Mesenchymal stem cell (in vitro differentiated cells and primary cell): ENCODE measurements around the gene PSPH.

Experiments used
- DNase-seq: peaks from one replicate; pipeline ENCODE4 v3.0.0-alpha.2; 2013
- H2AFZ ChIP-seq: one replicate; pipeline ENCODE4 v1.6.1; 2013; ENCODE audit warnings: low read depth, mild to moderate bottlenecking, control low read depth, inconsistent platforms, low read length, moderate library complexity
- H2AK5ac ChIP-seq: 2 replicates; pipeline ENCODE4 v1.6.1; 2013; ENCODE audit warnings: low read length, moderate library complexity, mild to moderate bottlenecking, inconsistent platforms; ENCODE audit not compliant: severe bottlenecking
- H2BK120ac ChIP-seq: one replicate; pipeline ENCODE4 v1.6.1; 2013; ENCODE audit warnings: low read depth, mild to moderate bottlenecking, inconsistent platforms, low read length, moderate library complexity
- H2BK12ac ChIP-seq, 2 experiments: one replicate each; pipeline ENCODE4 v1.6.1; 2013; ENCODE audit warnings: inconsistent platforms in 2 of 2, low read length in 2 of 2, mild to moderate bottlenecking in 2 of 2, moderate library complexity in 2 of 2, control low read depth in 1 of 2
- H2BK15ac ChIP-seq: one replicate; pipeline ENCODE4 v1.6.1; 2013; ENCODE audit warnings: mild to moderate bottlenecking, low read depth, inconsistent platforms; ENCODE audit not compliant: poor library complexity, severe bottlenecking
- H2BK5ac ChIP-seq: 2 replicates; pipeline ENCODE4 v1.6.1; 2013; ENCODE audit warnings: low read depth, mild to moderate bottlenecking, low read length, control low read depth, inconsistent platforms; ENCODE audit not compliant: poor library complexity, severe bottlenecking
- H3K14ac ChIP-seq, 2 experiments: one replicate each; pipeline ENCODE4 v1.6.1; 2013; ENCODE audit warnings: inconsistent platforms in 2 of 2, low read length in 2 of 2, control low read depth in 1 of 2, mild to moderate bottlenecking in 1 of 2, moderate library complexity in 1 of 2
- H3K18ac ChIP-seq, 2 experiments: one replicate each; pipeline ENCODE4 v1.6.1; 2013; ENCODE audit warnings: inconsistent platforms in 2 of 2, low read length in 2 of 2, control low read depth in 1 of 2, low read depth in 1 of 2, mild to moderate bottlenecking in 1 of 2
- H3K23ac ChIP-seq, 2 experiments: one replicate each; pipeline ENCODE4 v1.6.1; 2013; ENCODE audit warnings: inconsistent platforms in 2 of 2, low read length in 2 of 2, mild to moderate bottlenecking in 2 of 2, moderate library complexity in 2 of 2, control low read depth in 1 of 2
- H3K27ac ChIP-seq: 2 replicates; pipeline ENCODE4 v1.5.1; 2013; ENCODE audit warnings: mild to moderate bottlenecking, moderate library complexity, low read length, control low read depth, inconsistent platforms; ENCODE audit not compliant: poor library complexity, severe bottlenecking
- H3K27me3 ChIP-seq, 2 experiments: 2 replicates each; pipeline versions ENCODE4 v1.6.1 to v1.7.0; 2013; ENCODE audit warnings: low read length in 2 of 2, mild to moderate bottlenecking in 2 of 2, moderate library complexity in 2 of 2, control low read depth in 1 of 2, inconsistent platforms in 1 of 2; ENCODE audit not compliant: control insufficient read depth in 1 of 2, insufficient read depth in 1 of 2
- H3K36me3 ChIP-seq, 2 experiments: 2 replicates each; pipeline versions ENCODE4 v1.6.1 to v1.7.0; 2013; ENCODE audit warnings: low read length in 2 of 2, control low read depth in 1 of 2, inconsistent platforms in 1 of 2, low read depth in 1 of 2, mild to moderate bottlenecking in 1 of 2; ENCODE audit not compliant: insufficient read depth in 2 of 2, control insufficient read depth in 1 of 2
- H3K4ac ChIP-seq, 2 experiments: one replicate each; pipeline ENCODE4 v1.6.1; 2013; ENCODE audit warnings: inconsistent platforms in 2 of 2, low read length in 2 of 2, mild to moderate bottlenecking in 2 of 2, moderate library complexity in 2 of 2, control low read depth in 1 of 2, low read depth in 1 of 2
- H3K4me1 ChIP-seq: 2 replicates; pipeline ENCODE4 v1.6.1; 2013; ENCODE audit warnings: low read depth, low read length, control low read depth; ENCODE audit not compliant: control insufficient read depth, insufficient read depth
- H3K4me2 ChIP-seq: 2 replicates; pipeline ENCODE4 v1.6.1; 2013; ENCODE audit warnings: low read length, mild to moderate bottlenecking, inconsistent platforms; ENCODE audit not compliant: poor library complexity, severe bottlenecking
- H3K4me3 ChIP-seq, 2 experiments: 2 replicates each; pipeline versions ENCODE4 v1.5.1 to v1.7.0; 2013; ENCODE audit warnings: low read length in 2 of 2, mild to moderate bottlenecking in 2 of 2, control low read depth in 1 of 2, low read depth in 1 of 2; ENCODE audit not compliant: insufficient read depth in 1 of 2
- H3K79me1 ChIP-seq: replicated peaks from 2 replicates; pipeline ENCODE4 v1.6.1; 2013; ENCODE audit warnings: mild to moderate bottlenecking, control low read depth, low read length, inconsistent platforms; ENCODE audit not compliant: poor library complexity, severe bottlenecking
- H3K9ac ChIP-seq: 2 replicates; pipeline ENCODE4 v1.7.0; 2013; ENCODE audit warnings: mild to moderate bottlenecking, low read length, moderate library complexity
- H3K9me3 ChIP-seq: 2 replicates; pipeline ENCODE4 v1.7.0; 2013; ENCODE audit warnings: mild to moderate bottlenecking, low read length; ENCODE audit not compliant: control insufficient read depth
- H4K8ac ChIP-seq: one replicate; pipeline ENCODE4 v1.6.1; 2013; ENCODE audit warnings: inconsistent platforms, mild to moderate bottlenecking, low read length, moderate library complexity
- H4K91ac ChIP-seq: one replicate; pipeline ENCODE4 v1.6.1; 2013; ENCODE audit warnings: mild to moderate bottlenecking, low read length, inconsistent platforms
- WGBS: methylation state at CpG from one replicate; pipeline ENCODE4 v1.1.7; 2013; ENCODE audit warnings: mixed read lengths; 5-methylcytosine and 5-hydroxymethylcytosine counted together

PSPH gene

DNA sequence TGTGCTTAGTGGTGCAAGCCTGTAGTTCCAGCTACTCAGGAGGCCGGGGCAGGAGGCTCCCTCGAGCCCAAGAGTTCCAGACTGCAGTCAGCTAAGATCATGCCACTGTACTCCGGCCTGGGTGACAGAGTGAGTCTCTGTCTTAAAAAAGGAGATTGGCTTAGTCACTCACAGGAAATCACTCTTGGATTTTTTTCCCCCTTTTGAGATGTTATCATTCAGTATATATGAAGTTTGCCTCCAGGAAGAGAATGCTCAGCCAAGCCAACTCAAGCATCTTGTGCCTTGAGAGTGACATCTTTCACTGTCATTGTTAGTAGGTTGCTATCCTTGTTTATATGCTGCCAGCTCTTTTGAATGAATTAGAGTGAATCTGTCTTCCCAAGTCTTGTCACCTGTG is 58.9 kb downstream of the PSPH start:
- no peaks in the 10 kb centered on the region for H3K79me1 ChIP-seq
- no peak overlapping the region for H4K8ac ChIP-seq
- no peaks in the 10 kb centered on the region for H3K9me3 ChIP-seq
- no peak overlapping the region for H3K4ac ChIP-seq
- DNase-seq = no peak
- H2BK15ac ChIP-seq = no peak overlapping the region
- no peaks in the 10 kb centered on the region for H3K27me3 ChIP-seq
- H3K18ac ChIP-seq = no peak overlapping the region
- WGBS = 94% methylated on average over 3 of the region's 3 CpGs
- H2BK120ac ChIP-seq = no peak overlapping the region
- no peak overlapping the region for H3K9ac ChIP-seq
- no peak overlapping the region for H2AK5ac ChIP-seq
- no peak overlapping the region for H3K4me2 ChIP-seq
- no peak overlapping the region for H2AFZ ChIP-seq
- H3K4me3 ChIP-seq = no peak overlapping the region
- no peak overlapping the region for H4K91ac ChIP-seq
- H3K36me3 ChIP-seq = peaks cover 32 to 59% of the 10 kb centered on the region in 2 experiments
- no peak overlapping the region for H3K23ac ChIP-seq
- no peak overlapping the region for H3K27ac ChIP-seq
- H3K14ac ChIP-seq = no peak overlapping the region
- H2BK5ac ChIP-seq = no peak overlapping the region
- H2BK12ac ChIP-seq = no peak overlapping the region
- no peaks in the 10 kb centered on the region for H3K4me1 ChIP-seq

DNA sequence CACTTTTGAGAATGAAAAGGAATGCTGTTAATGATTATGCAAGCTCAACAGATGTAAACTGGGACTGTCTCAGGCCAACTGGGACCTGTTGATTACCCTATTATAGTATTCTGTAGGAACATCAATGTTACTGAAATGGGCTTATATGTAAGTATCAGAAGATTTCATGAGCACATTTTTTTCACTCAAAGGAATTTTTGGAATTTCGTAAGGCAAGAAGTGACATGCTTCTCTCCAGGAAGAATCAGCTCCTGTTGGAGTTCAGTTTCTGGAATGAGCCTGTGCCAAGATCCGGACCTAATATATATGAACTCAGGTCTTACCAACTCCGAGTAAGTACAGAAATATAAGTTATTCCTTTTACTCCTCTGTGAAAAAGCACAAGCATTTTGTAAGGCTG is 67.7 kb downstream of the PSPH start:
- Histone ChIP-seq H3K9me3 (no peaks in the 10 kb centered on the region), H3K23ac (no peak overlapping the region), H3K79me1 (peaks cover 14% of the 10 kb centered on the region), H3K27me3 (no peaks in the 10 kb centered on the region), H2AFZ (no peak overlapping the region), H2BK15ac (no peak overlapping the region), H3K27ac (no peak overlapping the region), H2BK120ac (no peak overlapping the region), H4K8ac (no peak overlapping the region), H3K4me1 (peaks cover 2% of the 10 kb centered on the region), H2BK5ac (no peak overlapping the region), H3K36me3 (peaks cover 33 to 83% of the 10 kb centered on the region in 2 experiments), H3K14ac (no peak overlapping the region), H3K4ac (no peak overlapping the region), H2AK5ac (no peak overlapping the region), H3K9ac (no peak overlapping the region), H3K18ac (no peak overlapping the region), H2BK12ac (no peak overlapping the region), H4K91ac (no peak overlapping the region), H3K4me2 (no peak overlapping the region), H3K4me3 (no peak overlapping the region)
- WGBS = 100% methylated on average over 2 of the region's 3 CpGs
- DNase-seq = no peak

- Histone ChIP-seq H3K4me3 (no peak overlapping the region), H3K18ac (no peak overlapping the region)
- 93% methylated on average over 3 of the region's 3 CpGs for WGBS
Observed at GRCh38 chr7:55980266-55980665, 71.0 kb downstream of the PSPH start.

DNA sequence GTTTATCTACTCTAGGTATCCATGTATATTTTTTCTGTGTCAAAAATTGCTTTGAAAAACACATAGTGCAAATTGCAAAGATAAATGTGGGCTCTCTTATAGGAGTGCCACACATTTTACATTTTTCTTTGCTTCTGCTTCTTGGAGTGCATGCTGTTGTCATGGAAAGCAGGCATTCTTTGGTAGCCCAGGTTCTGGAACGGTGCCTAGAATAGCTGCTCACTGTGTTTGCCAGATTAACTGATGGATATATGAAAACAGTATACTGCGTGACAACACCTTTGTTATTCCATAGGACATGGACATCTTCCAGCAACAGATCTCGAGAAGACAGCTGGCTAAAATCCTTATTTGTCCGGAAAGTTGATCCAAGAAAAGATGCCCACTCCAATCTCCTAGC is 73.4 kb downstream of the PSPH start:
- H3K4me3 ChIP-seq = no peak overlapping the region
- H3K9ac ChIP-seq = peak overlapping the region; percentile 9
- peak overlapping the region; percentile 43 for H3K27ac ChIP-seq
- H3K14ac ChIP-seq = no peak overlapping the region
- no peaks in the 10 kb centered on the region for H3K27me3 ChIP-seq
- H4K91ac ChIP-seq = no peak overlapping the region
- H2AK5ac ChIP-seq = no peak overlapping the region
- no peak overlapping the region for H4K8ac ChIP-seq
- H3K18ac ChIP-seq = no peak overlapping the region
- H3K9me3 ChIP-seq = no peaks in the 10 kb centered on the region
- H3K4me2 ChIP-seq = no peak overlapping the region
- peaks cover 30% of the 10 kb centered on the region for H3K79me1 ChIP-seq
- peaks cover 11 to 51% of the 10 kb centered on the region in 2 experiments for H3K36me3 ChIP-seq
- no peak overlapping the region for H2BK5ac ChIP-seq
- DNase-seq = no peak
- 98% methylated on average over 4 of the region's 4 CpGs for WGBS
- no peak overlapping the region for H3K23ac ChIP-seq
- no peak overlapping the region for H2BK15ac ChIP-seq
- H2BK12ac ChIP-seq = no peak overlapping the region
- no peak overlapping the region for H2AFZ ChIP-seq
- H3K4me1 ChIP-seq = peaks cover under 1% of the 10 kb centered on the region
- H2BK120ac ChIP-seq = no peak overlapping the region
- no peak overlapping the region for H3K4ac ChIP-seq

More at GRCh38 chr7:55980266-55980665, 71.0 kb downstream of the PSPH start:
- Histone ChIP-seq H3K4me1 (peaks cover 2% of the 10 kb centered on the region), H2BK15ac (no peak overlapping the region), H3K9ac (no peak overlapping the region), H2AFZ (no peak overlapping the region), H2AK5ac (no peak overlapping the region), H3K36me3 (peaks cover 12 to 74% of the 10 kb centered on the region in 2 experiments), H2BK12ac (no peak overlapping the region), H3K14ac (no peak overlapping the region), H2BK5ac (no peak overlapping the region), H3K4ac (no peak overlapping the region), H3K79me1 (peaks cover 26% of the 10 kb centered on the region), H3K4me2 (no peak overlapping the region), H4K91ac (no peak overlapping the region), H3K27ac (no peak overlapping the region), H2BK120ac (no peak overlapping the region), H3K23ac (no peak overlapping the region), H3K27me3 (no peaks in the 10 kb centered on the region), H3K9me3 (no peaks in the 10 kb centered on the region), H4K8ac (no peak overlapping the region)
- no peak for DNase-seq
